Activated CD4-positive, alpha-beta T cell treated with anti-CD3 and anti-CD28 coated beads, Interleukin-2, amount 50 U/mL, for 16 hours (primary cell): Measurements from ENCODE around the gene CD3G.
A peak's percentile ranks its signal among the peaks of the same experiment; 100 is the strongest.
"Not testable (repeated sequence)": the region's sequence is repeated elsewhere in the genome, so short reads cannot be mapped to it uniquely, and the experiment has no call there.

Source experiments
- DNase-seq: peaks from one replicate; pipeline ENCODE4 v3.0.0-alpha.2; 2020

CD3G gene

DNA sequence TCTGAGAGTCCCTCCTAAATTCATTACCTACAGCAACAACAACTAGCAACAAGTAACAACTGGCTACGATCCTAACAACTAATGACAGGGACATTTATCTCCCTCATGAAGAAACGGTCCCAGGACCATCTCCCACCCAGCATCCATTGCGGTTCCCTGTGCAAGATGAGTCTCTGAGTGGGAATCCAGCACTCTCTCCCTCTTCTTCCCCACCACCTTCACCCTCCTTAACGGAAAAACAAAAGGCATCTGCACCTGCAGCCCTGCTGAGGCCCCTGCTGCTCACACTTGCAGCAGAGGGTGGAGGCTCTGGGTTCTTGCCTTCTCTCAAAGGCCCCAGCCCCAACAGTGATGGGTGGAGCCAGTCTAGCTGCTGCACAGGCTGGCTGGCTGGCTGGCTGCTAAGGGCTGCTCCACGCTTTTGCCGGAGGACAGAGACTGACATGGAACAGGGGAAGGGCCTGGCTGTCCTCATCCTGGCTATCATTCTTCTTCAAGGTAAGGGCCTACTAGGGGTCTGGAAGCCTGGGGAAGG, at the start of gene CD3G:
TSS of gene CD3G (plus strand) at position 364 of the 535 bp plus-strand sequence. CDS start at position 444, 80 bp downstream.
- peak; percentile 85 for DNase-seq

DNA sequence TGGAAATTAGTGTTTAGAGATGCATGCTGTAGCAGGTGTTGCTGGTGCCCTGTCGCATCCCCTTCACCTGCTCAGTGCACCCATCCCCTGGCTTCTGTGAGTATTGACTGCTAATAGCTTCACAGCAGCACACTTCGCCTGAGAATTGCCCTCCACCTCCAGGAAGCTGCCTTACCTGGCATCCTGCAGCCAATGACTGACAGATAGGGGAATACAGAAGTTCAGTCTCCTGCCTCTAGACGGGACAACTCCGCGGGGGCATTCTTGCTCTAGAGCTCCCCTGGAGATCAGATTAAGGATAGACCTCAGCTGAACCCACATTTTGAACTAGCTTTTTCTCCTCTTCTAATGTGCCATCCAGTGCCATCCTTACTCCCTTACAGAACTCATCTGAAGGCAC, 48.9 kb upstream of the CD3G start:
- DNase-seq: no peak

DNA sequence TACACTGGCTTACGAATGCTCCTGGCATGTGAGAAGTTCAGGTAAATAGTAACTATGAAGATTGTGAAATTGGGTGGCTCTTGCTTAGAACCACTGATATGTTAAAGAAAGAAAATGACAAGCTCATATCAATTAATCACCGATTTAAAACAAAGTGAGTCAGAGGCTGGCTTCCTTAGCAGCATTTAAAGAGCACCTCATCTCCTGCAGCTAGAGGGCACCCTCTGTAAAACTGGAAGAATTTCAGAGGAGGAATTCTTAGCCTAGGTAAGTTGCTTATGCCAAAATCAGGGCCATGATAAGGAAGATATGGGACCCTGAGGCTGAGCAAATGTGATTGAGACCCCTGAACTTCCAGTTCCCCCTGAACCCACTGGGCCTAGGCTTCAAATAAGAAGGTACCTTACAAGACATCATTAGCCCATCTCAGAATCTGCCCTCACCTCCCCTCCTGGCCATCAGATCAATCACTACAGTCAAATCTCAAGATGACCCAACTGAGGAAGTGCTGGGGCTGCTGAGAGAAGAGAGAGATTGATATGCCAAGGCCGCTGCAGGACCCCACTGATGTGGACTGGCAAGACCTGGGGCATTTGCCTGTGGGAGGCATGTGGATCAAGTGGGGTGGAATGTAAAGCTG, 48.2 kb upstream of the CD3G start:
- peak; percentile 54 for DNase-seq

DNA sequence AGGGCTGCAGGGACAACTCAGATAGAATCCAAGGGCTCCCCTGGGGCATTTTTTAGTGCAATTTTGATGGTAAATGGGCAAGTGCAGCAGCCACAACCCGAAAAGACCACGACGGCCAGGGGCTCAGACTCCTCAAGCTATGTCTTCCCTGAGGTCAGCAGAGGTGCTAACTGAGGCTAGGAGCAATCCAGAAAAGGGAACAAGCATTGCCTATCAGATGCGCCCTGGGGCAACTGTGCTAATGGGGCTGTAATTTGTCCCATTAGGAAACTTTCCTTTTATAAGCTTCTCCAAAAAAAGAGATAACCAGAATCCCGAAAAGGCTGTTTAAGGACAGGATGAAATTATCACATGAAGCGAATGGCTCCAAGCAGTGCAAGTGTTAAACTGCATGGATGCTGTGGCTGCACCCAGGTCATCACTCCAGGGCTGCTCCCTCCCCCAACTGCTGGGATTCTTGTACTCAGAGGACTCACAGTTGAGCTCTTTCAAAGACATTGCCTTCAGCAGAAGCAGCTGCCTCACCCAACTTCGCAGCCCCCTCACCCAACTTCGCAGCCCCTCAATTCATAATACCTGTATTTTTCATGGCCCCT, 42.4 kb upstream of the CD3G start:
- no peak for DNase-seq

DNA sequence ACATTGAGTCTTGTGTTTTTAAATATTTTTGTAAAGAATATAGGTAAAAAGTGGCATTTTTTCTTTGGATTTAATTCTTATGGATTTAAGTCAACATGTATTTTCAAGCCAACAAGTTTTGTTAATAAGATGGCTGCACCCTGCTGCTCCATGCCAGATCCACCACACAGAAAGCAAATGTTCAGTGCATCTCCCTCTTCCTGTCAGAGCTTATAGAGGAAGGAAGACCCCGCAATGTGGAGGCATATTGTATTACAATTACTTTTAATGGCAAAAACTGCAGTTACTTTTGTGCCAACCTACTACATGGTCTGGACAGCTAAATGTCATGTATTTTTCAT, 39.9 kb upstream of the CD3G start:
- no peak for DNase-seq

DNA sequence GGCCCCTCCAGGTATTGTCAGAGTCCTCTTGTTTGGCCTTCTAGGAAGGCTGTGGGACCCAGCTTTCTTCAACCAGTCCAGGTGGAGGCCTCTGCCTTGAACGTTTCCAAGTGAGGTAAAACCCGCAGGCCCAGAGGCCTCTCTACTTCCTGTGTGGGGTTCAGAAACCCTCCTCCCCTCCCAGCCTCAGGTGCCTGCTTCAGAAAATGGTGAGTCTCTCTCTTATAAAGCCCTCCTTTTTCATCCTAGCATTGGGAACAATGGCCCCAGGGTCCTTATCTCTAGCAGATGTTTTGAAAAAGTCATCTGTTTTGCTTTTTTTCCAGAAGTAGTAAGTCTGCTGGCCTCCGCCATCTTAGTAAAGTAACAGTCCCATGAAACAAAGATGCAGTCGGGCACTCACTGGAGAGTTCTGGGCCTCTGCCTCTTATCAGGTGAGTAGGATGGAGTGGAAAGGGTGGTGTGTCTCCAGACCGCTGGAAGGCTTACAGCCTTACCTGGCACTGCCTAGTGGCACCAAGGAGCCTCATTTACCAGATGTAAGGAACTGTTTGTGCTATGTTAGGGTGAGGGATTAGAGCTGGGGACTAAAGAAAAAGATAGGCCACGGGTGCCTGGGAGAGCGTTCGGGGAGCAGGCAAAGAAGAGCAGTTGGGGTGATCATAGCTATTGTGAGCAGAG, 39.4 kb upstream of the CD3G start, which contains the start of gene CD3E:
TSS of gene CD3E (plus strand) at position 163 of the 681 bp plus-strand sequence. CDS start at position 386, 223 bp downstream.
- peak; percentile 83 for DNase-seq

DNA sequence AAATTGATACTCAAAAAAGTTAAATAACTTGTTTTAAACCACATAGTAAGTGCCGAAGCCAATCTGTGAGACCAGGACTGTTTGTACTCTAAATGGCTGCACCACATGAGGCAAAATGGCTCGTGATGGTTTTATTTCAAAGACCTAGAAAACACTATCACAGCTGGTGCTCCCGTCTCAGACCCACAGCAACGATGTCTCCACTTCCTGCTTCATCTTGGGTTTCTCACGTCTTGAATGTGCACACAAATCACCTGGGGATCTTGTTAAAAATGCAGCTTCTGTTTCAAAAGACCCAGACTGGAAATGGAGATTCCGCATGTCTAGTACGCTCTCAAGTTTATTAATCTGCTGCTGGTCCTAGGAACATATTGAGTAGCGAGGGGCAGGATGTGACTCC, 38.4 kb upstream of the CD3G start:
- DNase-seq: peak; percentile 61

DNA sequence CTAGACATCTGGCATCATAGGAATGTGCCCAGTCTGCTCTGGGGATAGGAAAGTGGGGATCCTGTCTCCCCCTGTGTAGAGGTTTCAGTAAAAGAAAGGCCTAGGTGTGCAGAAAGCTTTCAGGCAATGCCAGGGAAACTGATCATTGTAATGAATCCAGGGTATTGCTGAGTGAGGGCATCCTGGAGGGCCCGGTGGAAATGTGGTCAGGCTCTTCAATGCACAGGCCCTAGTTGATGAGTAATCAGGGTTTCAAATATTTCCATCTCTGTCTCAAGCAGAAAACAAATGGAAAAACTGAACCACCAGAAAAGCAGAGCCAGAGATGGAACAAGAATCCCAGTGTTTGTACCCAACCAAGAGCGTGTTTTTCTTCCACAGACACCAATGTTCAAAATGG, 37.6 kb upstream of the CD3G start:
- peak; percentile 60 for DNase-seq

DNA sequence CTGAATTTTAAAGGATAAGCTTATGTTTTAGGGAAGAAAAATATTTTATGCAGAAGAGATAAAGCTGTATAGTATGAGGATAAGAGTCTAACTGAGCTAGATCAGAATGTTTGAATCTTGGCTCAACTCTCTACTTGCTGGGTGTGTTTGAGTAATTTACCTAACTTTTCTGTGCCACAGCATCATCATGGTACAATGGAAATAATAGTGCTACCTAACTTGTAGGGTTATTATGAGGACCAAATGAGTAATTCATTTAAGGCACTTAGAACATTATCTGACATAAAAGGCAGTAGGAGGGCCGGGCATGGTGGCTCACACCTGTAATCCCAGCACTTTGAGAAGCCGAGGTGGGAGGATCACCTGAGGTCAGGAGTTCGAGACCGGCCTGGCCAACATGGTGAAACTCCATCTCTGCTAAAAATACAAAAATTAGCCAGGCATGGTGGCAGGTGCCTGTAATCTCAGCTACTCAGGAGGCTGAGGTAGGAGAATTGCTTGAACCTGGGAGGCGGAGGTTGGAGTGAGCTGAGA, 35.1 kb upstream of the CD3G start:
- not testable (repeated sequence) for DNase-seq

DNA sequence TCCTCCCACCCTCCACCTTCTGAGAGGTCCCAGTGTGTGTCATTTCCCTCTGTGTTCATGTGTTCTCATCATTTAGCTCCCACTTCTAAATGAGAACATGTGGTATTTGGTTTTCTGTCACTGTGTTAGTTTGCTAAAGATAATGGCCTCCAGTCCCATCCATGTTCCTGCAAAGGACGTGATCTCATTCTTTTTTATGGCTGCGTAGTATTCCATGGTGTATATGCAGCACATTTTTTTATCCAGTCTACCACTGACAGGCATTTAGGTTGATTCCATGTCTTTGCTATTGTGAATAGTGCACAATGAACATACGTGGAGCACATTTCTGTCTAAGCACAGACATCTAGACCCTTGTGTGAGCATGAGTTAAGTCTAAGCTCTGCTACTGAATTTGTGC, 33.9 kb upstream of the CD3G start:
- no peak for DNase-seq

DNA sequence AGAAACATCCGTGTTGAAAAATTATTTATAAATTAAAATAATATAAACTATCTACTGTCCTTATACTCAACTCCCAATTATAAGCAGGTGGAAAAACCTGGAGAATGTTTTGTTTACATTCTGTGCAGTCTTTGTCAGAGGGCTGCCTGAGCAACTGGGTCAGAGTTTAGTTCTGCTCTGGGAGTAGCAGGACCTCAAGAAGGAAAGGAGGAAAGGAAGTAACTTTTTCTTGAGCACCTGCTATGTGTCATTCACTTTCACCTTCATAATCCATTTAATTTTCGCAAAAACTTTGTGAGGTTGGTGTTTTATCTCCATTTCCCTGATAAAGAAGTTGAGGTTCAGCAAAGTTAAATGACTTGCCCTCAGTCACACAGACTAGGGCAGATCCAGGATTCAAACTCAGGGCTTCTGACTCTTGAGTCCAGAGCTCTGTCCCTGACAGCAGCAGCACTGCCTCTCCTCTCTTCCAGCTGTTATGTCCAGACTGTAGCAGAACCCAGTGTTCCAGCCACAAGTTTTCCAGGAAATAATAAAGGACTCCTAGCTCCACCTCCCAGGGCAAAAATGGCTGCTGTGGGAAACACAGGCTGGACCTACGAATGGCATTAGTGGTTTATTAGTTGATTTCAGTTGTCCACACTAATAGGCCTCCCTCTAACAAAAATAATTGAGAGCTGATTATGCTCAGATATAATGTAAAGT, 33.2 kb upstream of the CD3G start:
- DNase-seq: no peak

DNA sequence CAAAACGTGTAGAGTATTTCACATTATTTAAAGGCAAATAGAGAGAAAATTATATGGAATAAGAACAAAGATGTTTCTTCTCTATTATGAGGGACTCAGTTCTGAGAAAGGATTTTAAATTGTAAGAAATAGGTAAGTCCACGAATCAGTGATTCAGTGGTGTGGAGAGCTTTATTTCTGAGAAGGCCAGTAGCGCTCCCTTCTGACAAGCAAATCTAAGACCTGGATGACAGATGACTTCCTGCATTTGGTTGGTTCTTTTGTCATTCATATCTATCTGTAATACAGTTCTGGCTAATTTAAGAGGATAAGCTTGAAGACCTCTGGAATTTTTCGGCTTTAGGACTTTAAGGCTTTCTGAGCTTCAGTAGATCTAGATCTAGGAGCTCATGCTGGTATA, 32.6 kb upstream of the CD3G start:
- DNase-seq: no peak

DNA sequence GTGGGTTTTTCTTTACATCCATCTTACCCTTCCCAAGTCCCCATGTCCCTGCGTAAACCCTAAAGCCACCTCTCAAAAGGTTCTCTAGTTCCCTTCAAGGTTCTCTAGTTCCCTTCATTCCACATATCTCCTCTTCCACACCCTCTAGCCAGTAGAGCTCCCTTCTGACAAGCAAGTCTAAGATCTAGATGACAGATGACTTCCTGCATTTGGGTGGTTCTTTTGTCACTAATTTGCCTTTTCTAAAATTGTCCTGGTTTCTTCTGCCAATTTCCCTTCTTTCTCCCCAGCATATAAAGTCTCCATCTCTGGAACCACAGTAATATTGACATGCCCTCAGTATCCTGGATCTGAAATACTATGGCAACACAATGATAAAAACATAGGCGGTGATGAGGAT, 31.8 kb upstream of the CD3G start:
- DNase-seq: no peak

DNA sequence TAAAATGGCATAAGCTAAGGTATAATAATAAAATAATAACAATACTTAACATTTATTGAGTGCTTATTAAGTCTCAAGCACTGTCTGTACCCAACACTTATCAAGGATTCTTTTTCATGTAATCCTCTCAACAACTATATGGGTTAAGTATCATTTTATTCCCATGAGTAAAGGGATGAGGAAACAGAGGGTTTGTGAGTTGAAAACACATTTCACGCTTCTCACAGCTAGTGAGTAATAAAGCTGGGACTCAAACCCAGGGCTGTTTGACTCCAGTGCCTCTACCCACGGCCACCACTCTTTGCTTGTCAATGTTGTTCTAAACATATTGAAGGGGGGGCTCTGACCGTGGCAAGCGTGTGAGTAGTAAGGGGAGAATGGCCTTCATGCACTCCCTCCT, 30.9 kb upstream of the CD3G start:
- no peak for DNase-seq

DNA sequence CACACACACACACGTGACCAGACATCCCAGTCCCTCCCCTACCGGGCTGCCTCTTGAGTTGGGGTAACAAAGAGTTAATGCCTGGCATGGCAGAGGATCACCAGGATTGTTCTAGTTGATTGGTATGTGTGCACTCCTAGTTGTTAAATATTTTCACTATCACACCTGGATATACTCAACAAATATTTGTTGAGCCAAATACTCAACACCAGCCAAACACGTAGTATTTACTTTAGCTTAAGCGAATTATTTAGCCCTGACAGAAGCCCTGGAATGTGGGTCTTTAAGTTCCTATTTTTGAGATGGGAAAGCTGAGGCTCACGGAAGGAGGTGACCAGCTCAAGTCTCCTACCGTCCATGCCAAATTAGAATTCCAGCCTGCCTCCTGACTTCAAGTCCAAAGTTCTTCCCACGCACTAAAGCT, 29.1 kb upstream of the CD3G start:
- DNase-seq: no peak

DNA sequence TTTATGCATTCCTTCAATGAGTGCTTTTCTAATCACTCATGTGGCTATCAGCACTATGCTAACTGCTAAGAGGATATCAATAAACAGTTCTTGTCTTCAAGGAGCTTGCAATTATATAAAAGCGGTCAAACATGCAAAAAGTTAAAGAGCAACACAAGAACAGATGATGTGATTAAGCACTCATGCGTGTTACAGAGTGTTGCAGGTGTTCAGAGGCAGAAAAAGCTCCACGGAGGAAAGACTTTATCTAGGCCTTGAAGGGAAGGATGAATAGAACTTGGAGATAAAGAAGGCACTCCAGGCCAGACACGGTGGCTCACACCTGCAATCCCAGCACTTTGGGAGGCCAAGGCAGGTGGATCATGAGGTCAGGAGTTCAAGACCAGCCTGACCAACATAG, 26.0 kb upstream of the CD3G start:
- no peak for DNase-seq

DNA sequence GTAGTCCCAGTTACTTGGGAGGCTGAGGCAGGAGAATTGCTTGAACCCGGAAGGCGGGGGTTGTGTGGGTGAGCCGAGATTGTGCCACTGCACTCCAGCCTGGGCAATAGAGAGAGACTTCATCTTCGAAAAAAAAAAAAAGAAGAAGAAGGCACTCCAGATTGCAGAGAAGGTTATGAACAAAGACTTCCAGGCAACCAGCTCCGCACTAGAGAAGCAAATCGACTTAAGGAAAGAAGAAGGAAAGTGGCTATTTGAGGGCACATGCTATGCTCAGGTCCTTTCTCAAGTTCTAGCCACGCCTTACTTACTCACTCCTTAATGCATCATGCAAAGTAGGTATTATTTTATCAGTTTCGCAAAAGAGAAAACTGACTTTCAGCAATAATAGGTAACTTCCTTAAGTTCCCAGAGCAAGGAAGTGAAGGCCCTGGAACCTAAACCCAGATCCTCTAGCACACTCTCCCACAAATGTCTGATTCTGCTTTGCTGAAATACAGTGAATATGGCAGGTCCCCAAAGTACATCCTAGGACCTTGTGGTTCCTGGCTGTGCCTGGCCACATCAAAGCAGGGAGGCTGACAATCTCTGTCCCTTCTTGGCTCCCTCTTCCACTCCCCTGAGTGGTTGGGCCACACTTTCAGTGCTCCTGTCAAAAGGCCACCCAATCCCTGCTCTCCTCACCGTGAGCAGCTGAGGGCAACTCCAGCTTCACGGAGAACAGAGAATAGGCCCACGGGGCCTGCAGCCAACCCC, 25.4 kb upstream of the CD3G start:
- DNase-seq: no peak

DNA sequence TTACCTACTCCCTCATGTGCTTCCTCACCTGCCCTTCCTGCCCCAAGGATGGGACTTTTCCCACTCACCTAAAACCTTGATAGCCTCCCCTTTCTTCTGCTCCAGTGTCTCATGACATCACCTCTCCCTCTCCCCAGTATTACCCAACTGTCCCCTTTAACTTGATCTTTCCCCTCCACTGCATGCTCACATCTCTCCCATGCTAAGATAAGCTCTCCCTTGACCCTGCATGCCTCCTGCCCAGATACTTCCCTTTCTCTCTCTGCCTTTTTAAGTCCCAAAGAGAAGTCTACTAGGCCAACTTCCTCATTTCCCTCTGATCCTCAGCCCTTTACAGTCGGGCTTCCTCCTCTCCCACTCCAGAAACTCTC, 24.8 kb upstream of the CD3G start:
- no peak for DNase-seq

DNA sequence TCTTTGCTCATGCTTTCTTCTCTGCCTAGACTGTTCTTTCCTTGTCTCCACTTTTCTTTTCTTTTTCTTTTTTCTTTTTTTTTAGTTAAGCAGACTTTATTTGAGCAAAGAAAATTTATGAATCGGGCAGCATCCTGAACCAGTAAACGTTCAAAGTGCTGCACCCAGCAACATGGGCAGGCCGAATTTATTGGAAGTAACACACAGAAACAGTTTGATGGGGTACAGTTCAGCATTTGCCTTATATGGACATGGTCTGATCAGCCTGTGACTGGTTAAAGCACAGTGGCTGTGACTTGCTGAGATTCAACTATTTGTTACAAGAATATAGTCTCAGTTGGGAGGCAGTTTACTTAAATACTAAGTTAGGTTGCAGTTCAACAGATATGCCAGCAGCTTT, 23.6 kb upstream of the CD3G start:
- DNase-seq: no peak

DNA sequence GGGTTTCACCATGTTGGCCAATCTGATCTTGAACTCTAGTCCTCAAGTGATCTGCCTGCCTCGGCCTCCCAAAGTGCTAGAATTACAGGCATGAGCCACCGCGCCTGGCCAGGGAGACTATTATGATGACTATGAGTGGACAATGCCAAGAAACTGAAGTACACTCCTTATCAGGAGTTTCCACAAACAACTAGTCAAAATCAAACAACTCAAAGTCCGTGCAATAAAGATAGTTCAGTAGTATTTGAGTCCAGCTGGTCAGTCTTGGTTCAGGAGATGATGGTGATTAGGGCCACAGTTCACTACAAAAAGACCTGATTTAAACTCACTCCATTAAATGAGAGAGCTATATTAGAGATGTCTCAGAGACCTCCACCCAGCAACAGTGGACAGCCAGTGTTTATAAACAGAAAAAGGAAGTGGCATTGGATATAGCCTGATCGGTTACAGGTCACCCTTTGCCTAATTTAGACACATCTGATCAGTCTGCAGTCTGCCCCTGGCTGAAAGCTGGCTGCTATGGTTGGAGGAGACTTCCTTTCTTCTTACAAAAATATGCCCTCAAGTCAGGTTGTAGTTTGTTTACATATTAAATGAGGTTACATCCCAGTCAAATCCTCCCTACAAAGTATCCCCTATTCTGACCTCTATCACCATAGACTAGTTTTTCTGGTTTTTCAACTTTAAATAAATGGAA, 22.6 kb upstream of the CD3G start:
- DNase-seq: no peak

DNA sequence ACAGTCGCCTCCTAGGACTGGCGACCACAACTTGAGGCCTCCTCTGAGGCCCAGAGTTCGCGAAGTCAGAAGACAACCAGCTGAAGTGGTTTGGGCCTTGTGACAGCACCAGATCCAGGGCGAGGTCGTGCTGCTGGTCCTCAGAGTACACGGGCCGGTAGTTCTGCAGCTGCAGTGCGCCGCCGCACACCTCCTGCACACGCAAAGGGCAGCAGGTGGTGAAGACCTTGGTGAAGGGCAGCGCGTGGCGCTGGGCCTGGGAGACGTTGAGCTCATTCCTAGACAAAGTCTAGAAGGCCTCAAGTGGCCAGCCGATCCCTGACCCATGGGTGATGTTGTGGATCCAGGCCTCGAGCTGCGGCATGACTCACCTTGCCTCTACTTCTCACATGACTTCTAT, 21.4 kb upstream of the CD3G start:
- no peak for DNase-seq

DNA sequence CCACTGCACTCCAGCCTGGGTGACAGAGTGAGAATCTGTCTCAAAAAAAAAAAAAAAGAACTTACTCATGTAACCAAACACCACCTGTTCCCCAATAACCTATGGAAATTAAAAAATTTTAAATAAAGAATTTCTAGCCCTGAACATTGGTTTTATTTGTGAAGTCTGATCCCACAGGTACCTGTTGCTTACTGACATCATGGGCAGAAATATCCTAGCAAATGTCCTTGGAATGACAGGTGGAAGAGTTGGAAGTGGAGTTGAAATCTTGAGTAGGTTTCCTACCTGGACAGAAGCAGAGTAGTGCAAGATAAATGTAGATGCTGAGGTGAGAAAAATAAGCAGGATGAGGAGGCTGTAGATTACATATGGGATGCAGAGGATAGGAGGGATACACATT, 18.9 kb upstream of the CD3G start:
- no peak for DNase-seq
